GM12878 (cell line): ENCODE measurements around the gene CDK7. TPM values are rescaled to one million over a fixed set of nuclear protein-coding genes. Genes with fewer than 3 reads are reported as not detected.

Experiments
- BCL11A ChIP-seq: IDR thresholded peaks from 2 replicates; pipeline ENCODE4 v1.6.1; 2011; ENCODE audit warnings: low read depth, low read length
- BHLHE40 ChIP-seq, 2 experiments: fragments of 450-650 bp in 1 of 2; IDR thresholded peaks; 2 replicates each; pipeline ENCODE4 v1.6.1; 2011 to 2017; ENCODE audit warnings: low read depth in 2 of 2, borderline replicate concordance in 1 of 2, improper control_type of control experiment in 1 of 2, low read length in 1 of 2, mild to moderate bottlenecking in 1 of 2
- ETV6 ChIP-seq, 2 experiments: fragments of 450-650 bp in 1 of 2; IDR thresholded peaks in 1 of 2; conservative IDR thresholded peaks in 1 of 2; 2 replicates each; pipeline ENCODE4 v1.6.1; 2014; ENCODE audit warnings: antibody characterized with exemption in 1 of 2, borderline replicate concordance in 1 of 2, low read depth in 1 of 2, mild to moderate bottlenecking in 1 of 2, moderate library complexity in 1 of 2
- HDAC6 ChIP-seq: fragments of 200-600 bp; sonication (generic); IDR thresholded peaks from one replicate; pipeline ENCODE4 v1.8.0; 2017; ENCODE audit warnings: antibody characterized with exemption; ENCODE audit not compliant: unreplicated experiment
- IKZF1 ChIP-seq: fragments of 450-650 bp; conservative IDR thresholded peaks from 2 replicates; pipeline ENCODE4 v1.6.1; 2017; ENCODE audit warnings: antibody characterized with exemption, mild to moderate bottlenecking
- IKZF2 ChIP-seq, 2 experiments: fragments of 450-650 bp; IDR thresholded peaks; 2 replicates each; pipeline ENCODE4 v1.6.1; 2017; ENCODE audit warnings: mild to moderate bottlenecking in 2 of 2, moderate library complexity in 2 of 2
- JUNB ChIP-seq: IDR thresholded peaks from 2 replicates; pipeline ENCODE4 v1.6.1; 2016; ENCODE audit warnings: antibody characterized with exemption, mild to moderate bottlenecking
- NFXL1 ChIP-seq: fragments of 450-650 bp; IDR thresholded peaks from 2 replicates; pipeline ENCODE4 v1.6.1; 2017; ENCODE audit warnings: antibody characterized with exemption, mild to moderate bottlenecking, borderline replicate concordance
- NR2F1 ChIP-seq: fragments of 450-650 bp; conservative IDR thresholded peaks from 2 replicates; pipeline ENCODE4 v1.6.1; 2017; ENCODE audit warnings: mild to moderate bottlenecking
- PAX5 ChIP-seq: IDR thresholded peaks from 2 replicates; pipeline ENCODE4 v1.6.1; 2011; ENCODE audit warnings: low read depth, low read length, borderline replicate concordance
- POLR2AphosphoS2 ChIP-seq: IDR thresholded peaks from 2 replicates; pipeline ENCODE4 v1.6.1; 2011; ENCODE audit warnings: low read depth, mild to moderate bottlenecking, low read length, improper control_type of control experiment, moderate library complexity
- SMARCA5 ChIP-seq: fragments of 450-650 bp; IDR thresholded peaks from 2 replicates; pipeline ENCODE4 v1.6.1; 2017; ENCODE audit warnings: mild to moderate bottlenecking
- ZBTB4 ChIP-seq: fragments of 450-650 bp; formaldehyde crosslinking; IDR thresholded peaks from 2 replicates; pipeline ENCODE4 v1.4.0; 2022; ENCODE audit warnings: mild to moderate bottlenecking, moderate library complexity
- ZNF207 ChIP-seq: fragments of 450-650 bp; IDR thresholded peaks from 2 replicates; pipeline ENCODE4 v1.6.1; 2014; ENCODE audit warnings: antibody characterized with exemption, mild to moderate bottlenecking, borderline replicate concordance
- ZNF384 ChIP-seq: IDR thresholded peaks from 2 replicates; pipeline ENCODE4 v1.6.1; 2012; ENCODE audit warnings: low read depth, mild to moderate bottlenecking, low read length, improper control_type of control experiment, borderline replicate concordance
- ZNF592 ChIP-seq: fragments of 450-650 bp; IDR thresholded peaks from 2 replicates; pipeline ENCODE4 v1.6.1; 2017; ENCODE audit warnings: mild to moderate bottlenecking, moderate library complexity
- ZNF687 ChIP-seq: fragments of 450-650 bp; IDR thresholded peaks from 2 replicates; pipeline ENCODE4 v1.6.1; 2017; ENCODE audit warnings: mild to moderate bottlenecking, moderate library complexity
- polyA plus RNA-seq, 11 experiments: library from polyadenylated mRNA; depleted of rRNA in 4 of 11; unstranded in 6 of 11; stranded (reverse) in 5 of 11; fragments of >200 nt; fragmentation: Nextera tagmentation in 4 of 11; fragmentation: Illumina TruSeq in 1 of 11; extraction: Ambion mirVana in 4 of 11; extraction: Trizol in 1 of 11; gene quantifications; 1 replicate in 1 of 11; 2 replicates in 10 of 11; pipeline versions ENCODE4 v1.2.1 to v1.2.3, GENCODE V29; 2011 to 2016; ENCODE audit warnings: inconsistent platforms in 2 of 11, missing spikeins in 2 of 11, low read depth in 1 of 11
- total RNA-seq, 4 experiments: library from RNA; depleted of rRNA in 3 of 4; stranded (reverse); fragments of >200 nt in 3 of 4; fragmentation: Illumina TruSeq in 1 of 4; extraction: Trizol in 1 of 4; gene quantifications; 2 replicates each; pipeline versions ENCODE4 v1.2.1 to v1.2.3, GENCODE V29; 2013 to 2021

Gene CDK7
- total and polyA plus RNA-seq, 10 of the 15 experiments (the other 5 are each of a cell fraction or from before 2014, with no cell fraction given): 26.0 to 93.9 (median 43.0) TPM

- no peak for TF ChIP-seq ZBTB4 (CRISPR knock-in tag)
- TF ChIP-seq NFXL1: no peak
- TF ChIP-seq ETV6 (conservative IDR thresholded peaks at IDR 0.05 in 1 of 2, IDR thresholded peaks at IDR 0.05 in 1 of 2; ENCODE audit: borderline replicate concordance in 1 of 2, low read depth in 1 of 2): no peak
- TF ChIP-seq IKZF1: peak; percentile 84
- peak; percentile 85 for TF ChIP-seq SMARCA5
- TF ChIP-seq JUNB: no peak
- TF ChIP-seq ZNF207: peak; percentile 82
- 0 out of 2 replicates have a peak, but pooled peaks have one; percentile 6 for TF ChIP-seq PAX5
- peak; percentile 91 for TF ChIP-seq NR2F1
- no peak for TF ChIP-seq ZNF592
- TF ChIP-seq ZNF687: peak; percentile 46
- TF ChIP-seq POLR2AphosphoS2: peak; percentile 14; the same call in 1 of the 2 replicates
- TF ChIP-seq HDAC6: no peak
- TF ChIP-seq BCL11A: no peak
- TF ChIP-seq ZNF384: no peak
- TF ChIP-seq BHLHE40 (IDR thresholded peaks at IDR 0.05; ENCODE audit: borderline replicate concordance in 1 of 2, low read depth in 2 of 2, low read length in 1 of 2): peak; percentile 26 to 62; a peak in 2 of 4 replicates
- TF ChIP-seq IKZF2 (IDR thresholded peaks at IDR 0.05): peak in 1 of 2 experiments; percentile 57; a peak in 2 of 4 replicates
Measured at GRCh38 chr5:69217548-69218526, 16.8 kb upstream of the CDK7 start (continued).
